GM12878 (cell line): Measurements from ENCODE around the gene GORASP1. TPM values are rescaled to one million over a fixed set of nuclear protein-coding genes. Genes with fewer than 3 reads are reported as not detected.

ENCODE experiments used
- BACH1 ChIP-seq: fragments of 450-650 bp; IDR thresholded peaks from 2 replicates; pipeline ENCODE4 v1.6.1; 2017; ENCODE audit warnings: mild to moderate bottlenecking, borderline replicate concordance
- CBX3 ChIP-seq: fragments of 200-600 bp; sonication (generic); IDR thresholded peaks from 2 replicates; pipeline ENCODE4 v1.6.1; 2016; ENCODE audit warnings: low read depth, borderline replicate concordance
- DPF2 ChIP-seq: fragments of 450-650 bp; IDR thresholded peaks from 2 replicates; pipeline ENCODE4 v1.6.1; 2017; ENCODE audit warnings: mild to moderate bottlenecking
- EED ChIP-seq: sonication (generic); IDR thresholded peaks from 2 replicates; pipeline ENCODE4 v1.6.1; 2016; ENCODE audit warnings: antibody characterized with exemption, low read depth
- EGR1 ChIP-seq, 2 experiments: IDR thresholded peaks; 1 replicate in 1 of 2; 2 replicates in 1 of 2; pipeline ENCODE4 v1.6.1; 2011 to 2012; ENCODE audit warnings: low read depth in 2 of 2, low read length in 2 of 2, borderline replicate concordance in 1 of 2, mild to moderate bottlenecking in 1 of 2, moderate library complexity in 1 of 2
- GABPA ChIP-seq: IDR thresholded peaks from 2 replicates; pipeline ENCODE4 v1.6.1; 2014; ENCODE audit warnings: antibody characterized with exemption, low read depth, mild to moderate bottlenecking, inconsistent platforms
- MYC ChIP-seq: IDR thresholded peaks from 2 replicates; pipeline ENCODE4 v1.6.1; 2011; ENCODE audit warnings: mild to moderate bottlenecking, low read length, moderate library complexity, inconsistent platforms; ENCODE audit not compliant: insufficient read depth, insufficient replicate concordance, insufficient read length, severe bottlenecking
- NFYA ChIP-seq: IDR thresholded peaks from 2 replicates; pipeline ENCODE4 v1.6.1; 2011; ENCODE audit warnings: low read depth, mild to moderate bottlenecking, low read length, improper control_type of control experiment, borderline replicate concordance
- POLR2AphosphoS5 ChIP-seq: IDR thresholded peaks from 2 replicates; pipeline ENCODE4 v1.6.1; 2011; ENCODE audit warnings: mild to moderate bottlenecking, low read length, inconsistent platforms
- SIX5 ChIP-seq: IDR thresholded peaks from 2 replicates; pipeline ENCODE4 v1.6.1; 2011; ENCODE audit warnings: mild to moderate bottlenecking, low read depth, low read length, moderate library complexity; ENCODE audit not compliant: severe bottlenecking
- SREBF1 ChIP-seq: IDR thresholded peaks from 2 replicates; pipeline ENCODE4 v1.6.1; 2012; ENCODE audit warnings: mild to moderate bottlenecking, low read length
- TAF1 ChIP-seq: IDR thresholded peaks from 2 replicates; pipeline ENCODE4 v1.6.1; 2011; ENCODE audit warnings: mild to moderate bottlenecking, low read depth, low read length, borderline replicate concordance
- TARDBP ChIP-seq: IDR thresholded peaks from 2 replicates; pipeline ENCODE4 v1.6.1; 2016; ENCODE audit warnings: borderline replicate concordance
- TCF12 ChIP-seq: IDR thresholded peaks from 2 replicates; pipeline ENCODE4 v1.6.1; 2011; ENCODE audit warnings: low read depth, mild to moderate bottlenecking, low read length
- WRNIP1 ChIP-seq: IDR thresholded peaks from 2 replicates; pipeline ENCODE4 v1.6.1; 2011; ENCODE audit warnings: low read depth, low read length, improper control_type of control experiment, borderline replicate concordance
- ZSCAN29 ChIP-seq: fragments of 450-650 bp; IDR thresholded peaks from 2 replicates; pipeline ENCODE4 v1.6.1; 2017; ENCODE audit warnings: mild to moderate bottlenecking, moderate library complexity
- polyA plus RNA-seq, 11 experiments: library from polyadenylated mRNA; depleted of rRNA in 4 of 11; unstranded in 6 of 11; stranded (reverse) in 5 of 11; fragments of >200 nt; fragmentation: Nextera tagmentation in 4 of 11; fragmentation: Illumina TruSeq in 1 of 11; extraction: Ambion mirVana in 4 of 11; extraction: Trizol in 1 of 11; gene quantifications; 1 replicate in 1 of 11; 2 replicates in 10 of 11; pipeline versions ENCODE4 v1.2.1 to v1.2.3, GENCODE V29; 2011 to 2016; ENCODE audit warnings: inconsistent platforms in 2 of 11, missing spikeins in 2 of 11, low read depth in 1 of 11
- total RNA-seq, 4 experiments: library from RNA; depleted of rRNA in 3 of 4; stranded (reverse); fragments of >200 nt in 3 of 4; fragmentation: Illumina TruSeq in 1 of 4; extraction: Trizol in 1 of 4; gene quantifications; 2 replicates each; pipeline versions ENCODE4 v1.2.1 to v1.2.3, GENCODE V29; 2013 to 2021
- TF ChIP-seq, protein P1 (sequence below): fragments of 450-650 bp; IDR thresholded peaks from 2 replicates; pipeline ENCODE4 v1.6.1; 2017; ENCODE audit warnings: mild to moderate bottlenecking, low read depth, inconsistent platforms; ENCODE audit not compliant: poor library complexity, severe bottlenecking
- TF ChIP-seq, protein P2 (sequence below): fragments of 450-650 bp; IDR thresholded peaks from 2 replicates; pipeline ENCODE4 v1.6.1; 2017; ENCODE audit warnings: antibody characterized with exemption, mild to moderate bottlenecking, moderate library complexity
- TF ChIP-seq, protein P3 (sequence below): IDR thresholded peaks from 2 replicates; pipeline ENCODE4 v1.6.1; 2012; ENCODE audit warnings: mild to moderate bottlenecking, low read depth, low read length
- TF ChIP-seq, protein P4 (sequence below): fragments of 450-650 bp; IDR thresholded peaks from 2 replicates; pipeline ENCODE4 v1.6.1; 2018; ENCODE audit warnings: borderline replicate concordance, mild to moderate bottlenecking; ENCODE audit not compliant: partially characterized antibody

Gene GORASP1
- total and polyA plus RNA-seq, 10 of the 15 experiments (the other 5 are each of a cell fraction or from before 2014, with no cell fraction given), result 3.6 to 32.7 (median 23.2) TPM

DNA sequence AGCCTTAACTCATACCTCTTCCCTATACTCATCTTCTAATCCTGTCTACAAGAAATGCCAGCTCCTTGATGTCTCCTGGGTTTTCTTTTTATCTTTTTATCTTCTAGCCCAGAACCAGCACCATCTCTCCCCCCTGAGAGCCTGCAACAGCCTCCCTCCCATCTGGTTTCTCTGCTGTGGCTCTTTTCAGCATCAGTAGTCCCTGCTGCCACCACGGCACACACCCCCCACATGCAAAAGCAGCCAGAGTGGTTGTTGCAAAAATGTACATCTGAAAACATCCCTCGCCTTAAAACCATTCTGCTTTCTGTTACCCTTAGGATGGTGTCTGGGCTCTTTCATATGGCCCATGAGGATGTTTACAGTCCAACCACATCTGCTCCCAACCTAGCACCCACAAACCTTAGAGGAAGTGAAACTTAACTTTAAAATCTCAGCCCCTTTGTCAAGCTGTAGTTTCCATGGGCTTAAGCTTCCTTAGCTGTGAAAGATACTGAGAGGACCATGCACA lies 828 bp upstream of the GORASP1 start (continued):
- TF ChIP-seq EED (peak; percentile 72), SIX5 (no peak), TCF12 (peak; percentile 42; the same call in 1 of the 2 replicates), CBX3 (no peak), NFYA (no peak), ZSCAN29 (no peak), EGR1 (IDR thresholded peaks at IDR 0.05; ENCODE audit: borderline replicate concordance in 1 of 2, low read depth in 2 of 2, low read length in 2 of 2) (no peak), MYC (no peak), TAF1 (no peak), DPF2 (peak; percentile 78), TARDBP (no peak), GABPA (no peak), BACH1 (no peak), WRNIP1 (no peak), POLR2AphosphoS5 (no peak), SREBF1 (no peak)
- TF ChIP-seq, protein P1, sequence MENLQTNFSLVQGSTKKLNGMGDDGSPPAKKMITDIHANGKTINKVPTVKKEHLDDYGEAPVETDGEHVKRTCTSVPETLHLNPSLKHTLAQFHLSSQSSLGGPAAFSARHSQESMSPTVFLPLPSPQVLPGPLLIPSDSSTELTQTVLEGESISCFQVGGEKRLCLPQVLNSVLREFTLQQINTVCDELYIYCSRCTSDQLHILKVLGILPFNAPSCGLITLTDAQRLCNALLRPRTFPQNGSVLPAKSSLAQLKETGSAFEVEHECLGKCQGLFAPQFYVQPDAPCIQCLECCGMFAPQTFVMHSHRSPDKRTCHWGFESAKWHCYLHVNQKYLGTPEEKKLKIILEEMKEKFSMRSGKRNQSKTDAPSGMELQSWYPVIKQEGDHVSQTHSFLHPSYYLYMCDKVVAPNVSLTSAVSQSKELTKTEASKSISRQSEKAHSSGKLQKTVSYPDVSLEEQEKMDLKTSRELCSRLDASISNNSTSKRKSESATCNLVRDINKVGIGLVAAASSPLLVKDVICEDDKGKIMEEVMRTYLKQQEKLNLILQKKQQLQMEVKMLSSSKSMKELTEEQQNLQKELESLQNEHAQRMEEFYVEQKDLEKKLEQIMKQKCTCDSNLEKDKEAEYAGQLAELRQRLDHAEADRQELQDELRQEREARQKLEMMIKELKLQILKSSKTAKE, result peak; percentile 77
- TF ChIP-seq, protein P2, sequence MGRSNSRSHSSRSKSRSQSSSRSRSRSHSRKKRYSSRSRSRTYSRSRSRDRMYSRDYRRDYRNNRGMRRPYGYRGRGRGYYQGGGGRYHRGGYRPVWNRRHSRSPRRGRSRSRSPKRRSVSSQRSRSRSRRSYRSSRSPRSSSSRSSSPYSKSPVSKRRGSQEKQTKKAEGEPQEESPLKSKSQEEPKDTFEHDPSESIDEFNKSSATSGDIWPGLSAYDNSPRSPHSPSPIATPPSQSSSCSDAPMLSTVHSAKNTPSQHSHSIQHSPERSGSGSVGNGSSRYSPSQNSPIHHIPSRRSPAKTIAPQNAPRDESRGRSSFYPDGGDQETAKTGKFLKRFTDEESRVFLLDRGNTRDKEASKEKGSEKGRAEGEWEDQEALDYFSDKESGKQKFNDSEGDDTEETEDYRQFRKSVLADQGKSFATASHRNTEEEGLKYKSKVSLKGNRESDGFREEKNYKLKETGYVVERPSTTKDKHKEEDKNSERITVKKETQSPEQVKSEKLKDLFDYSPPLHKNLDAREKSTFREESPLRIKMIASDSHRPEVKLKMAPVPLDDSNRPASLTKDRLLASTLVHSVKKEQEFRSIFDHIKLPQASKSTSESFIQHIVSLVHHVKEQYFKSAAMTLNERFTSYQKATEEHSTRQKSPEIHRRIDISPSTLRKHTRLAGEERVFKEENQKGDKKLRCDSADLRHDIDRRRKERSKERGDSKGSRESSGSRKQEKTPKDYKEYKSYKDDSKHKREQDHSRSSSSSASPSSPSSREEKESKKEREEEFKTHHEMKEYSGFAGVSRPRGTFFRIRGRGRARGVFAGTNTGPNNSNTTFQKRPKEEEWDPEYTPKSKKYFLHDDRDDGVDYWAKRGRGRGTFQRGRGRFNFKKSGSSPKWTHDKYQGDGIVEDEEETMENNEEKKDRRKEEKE, result no peak
- TF ChIP-seq, protein P3, sequence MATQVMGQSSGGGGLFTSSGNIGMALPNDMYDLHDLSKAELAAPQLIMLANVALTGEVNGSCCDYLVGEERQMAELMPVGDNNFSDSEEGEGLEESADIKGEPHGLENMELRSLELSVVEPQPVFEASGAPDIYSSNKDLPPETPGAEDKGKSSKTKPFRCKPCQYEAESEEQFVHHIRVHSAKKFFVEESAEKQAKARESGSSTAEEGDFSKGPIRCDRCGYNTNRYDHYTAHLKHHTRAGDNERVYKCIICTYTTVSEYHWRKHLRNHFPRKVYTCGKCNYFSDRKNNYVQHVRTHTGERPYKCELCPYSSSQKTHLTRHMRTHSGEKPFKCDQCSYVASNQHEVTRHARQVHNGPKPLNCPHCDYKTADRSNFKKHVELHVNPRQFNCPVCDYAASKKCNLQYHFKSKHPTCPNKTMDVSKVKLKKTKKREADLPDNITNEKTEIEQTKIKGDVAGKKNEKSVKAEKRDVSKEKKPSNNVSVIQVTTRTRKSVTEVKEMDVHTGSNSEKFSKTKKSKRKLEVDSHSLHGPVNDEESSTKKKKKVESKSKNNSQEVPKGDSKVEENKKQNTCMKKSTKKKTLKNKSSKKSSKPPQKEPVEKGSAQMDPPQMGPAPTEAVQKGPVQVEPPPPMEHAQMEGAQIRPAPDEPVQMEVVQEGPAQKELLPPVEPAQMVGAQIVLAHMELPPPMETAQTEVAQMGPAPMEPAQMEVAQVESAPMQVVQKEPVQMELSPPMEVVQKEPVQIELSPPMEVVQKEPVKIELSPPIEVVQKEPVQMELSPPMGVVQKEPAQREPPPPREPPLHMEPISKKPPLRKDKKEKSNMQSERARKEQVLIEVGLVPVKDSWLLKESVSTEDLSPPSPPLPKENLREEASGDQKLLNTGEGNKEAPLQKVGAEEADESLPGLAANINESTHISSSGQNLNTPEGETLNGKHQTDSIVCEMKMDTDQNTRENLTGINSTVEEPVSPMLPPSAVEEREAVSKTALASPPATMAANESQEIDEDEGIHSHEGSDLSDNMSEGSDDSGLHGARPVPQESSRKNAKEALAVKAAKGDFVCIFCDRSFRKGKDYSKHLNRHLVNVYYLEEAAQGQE, result no peak
- TF ChIP-seq, protein P4, sequence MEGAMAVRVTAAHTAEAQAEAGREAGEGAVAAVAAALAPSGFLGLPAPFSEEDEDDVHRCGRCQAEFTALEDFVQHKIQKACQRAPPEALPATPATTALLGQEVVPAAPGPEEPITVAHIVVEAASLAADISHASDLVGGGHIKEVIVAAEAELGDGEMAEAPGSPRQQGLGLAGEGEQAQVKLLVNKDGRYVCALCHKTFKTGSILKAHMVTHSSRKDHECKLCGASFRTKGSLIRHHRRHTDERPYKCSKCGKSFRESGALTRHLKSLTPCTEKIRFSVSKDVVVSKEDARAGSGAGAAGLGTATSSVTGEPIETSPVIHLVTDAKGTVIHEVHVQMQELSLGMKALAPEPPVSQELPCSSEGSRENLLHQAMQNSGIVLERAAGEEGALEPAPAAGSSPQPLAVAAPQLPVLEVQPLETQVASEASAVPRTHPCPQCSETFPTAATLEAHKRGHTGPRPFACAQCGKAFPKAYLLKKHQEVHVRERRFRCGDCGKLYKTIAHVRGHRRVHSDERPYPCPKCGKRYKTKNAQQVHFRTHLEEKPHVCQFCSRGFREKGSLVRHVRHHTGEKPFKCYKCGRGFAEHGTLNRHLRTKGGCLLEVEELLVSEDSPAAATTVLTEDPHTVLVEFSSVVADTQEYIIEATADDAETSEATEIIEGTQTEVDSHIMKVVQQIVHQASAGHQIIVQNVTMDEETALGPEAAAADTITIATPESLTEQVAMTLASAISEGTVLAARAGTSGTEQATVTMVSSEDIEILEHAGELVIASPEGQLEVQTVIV, result no peak
